Forelimb muscle (tissue), 1 donor: ENCODE data around the gene UBN1. TPM values are rescaled to one million over a fixed set of nuclear protein-coding genes. Genes with fewer than 3 reads are reported as not detected.

ENCODE experiments used
- DNase-seq: peaks from one replicate; pipeline ENCODE4 v3.0.0-alpha.2; 2013; ENCODE audit warnings: low read depth
- polyA plus RNA-seq: library from polyadenylated mRNA; unstranded; fragments of 120-200 nt; gene quantifications from one replicate; pipeline ENCODE4 v1.2.1, GENCODE V29; 2013; ENCODE audit not compliant: insufficient read length

The UBN1 gene, protein sequence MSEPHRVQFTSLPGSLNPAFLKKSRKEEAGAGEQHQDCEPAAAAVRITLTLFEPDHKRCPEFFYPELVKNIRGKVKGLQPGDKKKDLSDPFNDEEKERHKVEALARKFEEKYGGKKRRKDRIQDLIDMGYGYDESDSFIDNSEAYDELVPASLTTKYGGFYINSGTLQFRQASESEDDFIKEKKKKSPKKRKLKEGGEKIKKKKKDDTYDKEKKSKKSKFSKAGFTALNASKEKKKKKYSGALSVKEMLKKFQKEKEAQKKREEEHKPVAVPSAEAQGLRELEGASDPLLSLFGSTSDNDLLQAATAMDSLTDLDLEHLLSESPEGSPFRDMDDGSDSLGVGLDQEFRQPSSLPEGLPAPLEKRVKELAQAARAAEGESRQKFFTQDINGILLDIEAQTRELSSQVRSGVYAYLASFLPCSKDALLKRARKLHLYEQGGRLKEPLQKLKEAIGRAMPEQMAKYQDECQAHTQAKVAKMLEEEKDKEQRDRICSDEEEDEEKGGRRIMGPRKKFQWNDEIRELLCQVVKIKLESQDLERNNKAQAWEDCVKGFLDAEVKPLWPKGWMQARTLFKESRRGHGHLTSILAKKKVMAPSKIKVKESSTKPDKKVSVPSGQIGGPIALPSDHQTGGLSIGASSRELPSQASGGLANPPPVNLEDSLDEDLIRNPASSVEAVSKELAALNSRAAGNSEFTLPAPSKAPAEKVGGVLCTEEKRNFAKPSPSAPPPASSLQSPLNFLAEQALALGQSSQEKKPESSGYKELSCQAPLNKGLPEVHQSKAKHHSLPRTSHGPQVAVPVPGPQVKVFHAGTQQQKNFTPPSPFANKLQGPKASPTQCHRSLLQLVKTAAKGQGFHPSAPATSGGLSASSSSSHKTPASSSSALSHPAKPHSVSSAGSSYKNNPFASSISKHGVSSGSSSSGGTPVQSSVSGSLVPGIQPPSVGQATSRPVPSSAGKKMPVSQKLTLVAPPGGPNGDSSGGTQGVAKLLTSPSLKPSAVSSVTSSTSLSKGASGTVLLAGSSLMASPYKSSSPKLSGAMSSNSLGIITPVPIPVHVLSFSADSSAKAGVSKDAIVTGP (N-terminal part only)
- polyA plus RNA-seq = 17.9 TPM

DNA sequence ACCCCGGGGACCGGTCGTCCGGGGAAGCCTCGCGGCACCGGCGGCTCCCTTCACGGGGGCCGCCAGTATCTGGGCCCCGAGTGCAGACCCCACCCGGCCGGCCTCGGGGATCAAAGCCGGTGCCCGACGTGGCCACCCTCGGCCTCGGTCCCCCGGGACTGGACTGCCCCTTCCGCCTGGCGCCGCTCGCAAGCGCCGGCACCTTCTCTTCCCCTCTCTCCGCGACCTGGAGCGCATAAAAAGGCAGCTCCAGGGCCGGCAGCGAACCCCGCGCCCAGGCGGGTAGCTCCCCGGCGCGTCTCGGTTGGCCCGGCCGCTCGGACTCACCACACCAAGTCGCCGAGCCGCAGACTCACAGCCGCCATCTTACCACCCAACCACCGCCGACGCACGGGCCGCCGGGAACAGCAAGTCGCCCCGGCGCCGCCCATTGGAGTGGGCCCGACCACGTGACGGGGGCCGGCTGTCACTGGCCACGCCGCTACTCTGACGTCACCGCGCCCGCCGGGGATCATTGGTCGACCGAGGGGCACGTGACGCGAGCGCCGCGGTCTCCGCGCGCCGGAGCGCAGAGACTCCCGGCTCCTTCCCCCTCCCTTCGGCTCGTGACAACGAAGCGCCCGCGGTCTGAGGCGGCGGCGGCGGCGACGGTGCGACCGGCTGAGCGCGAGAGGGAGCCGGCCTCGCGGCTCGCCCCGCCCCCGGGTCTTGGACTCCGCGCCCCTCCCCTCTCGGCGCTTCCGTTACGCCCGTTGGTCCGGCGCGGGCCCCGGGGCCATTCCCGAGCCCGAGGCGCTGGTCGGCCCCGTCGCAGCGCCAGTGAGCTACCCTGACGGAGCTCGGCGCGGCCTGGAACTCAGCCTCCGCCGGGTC is at the start of gene UBN1, which contains the start of gene GLYR1:
UBN1 (plus strand) TSS at position 581 of the 873 bp plus-strand sequence. CDS start 5,437 bp downstream, outside the sequence.
GLYR1 (minus strand) TSS at position 388 of the 873 bp plus-strand sequence; CDS start at position 365, 23 bp downstream.
- DNase-seq = peak; percentile 82

DNA sequence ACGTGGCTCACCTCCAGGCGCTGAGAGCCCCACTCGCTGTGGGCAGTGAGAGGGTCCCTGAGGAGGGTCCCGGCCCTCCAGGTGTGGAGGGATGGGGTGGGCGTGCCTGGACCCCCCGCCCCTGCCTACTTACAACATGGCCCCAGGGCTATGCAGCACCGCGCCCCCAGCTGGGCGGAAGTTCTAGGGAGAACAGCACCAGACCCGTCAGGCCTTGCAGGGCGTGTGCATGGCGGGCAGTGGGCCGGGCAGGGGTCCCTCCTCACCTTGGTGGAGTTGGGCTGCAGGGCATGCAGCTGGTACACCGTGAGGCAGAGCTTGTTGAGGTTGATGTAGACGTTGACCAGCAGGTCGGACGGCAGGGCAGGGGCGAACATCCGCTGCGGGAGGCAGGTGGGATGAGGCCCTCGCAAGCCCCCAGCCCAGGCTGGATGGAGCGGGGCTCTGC is 49.5 kb upstream of the UBN1 start:
- DNase-seq = no peak

DNA sequence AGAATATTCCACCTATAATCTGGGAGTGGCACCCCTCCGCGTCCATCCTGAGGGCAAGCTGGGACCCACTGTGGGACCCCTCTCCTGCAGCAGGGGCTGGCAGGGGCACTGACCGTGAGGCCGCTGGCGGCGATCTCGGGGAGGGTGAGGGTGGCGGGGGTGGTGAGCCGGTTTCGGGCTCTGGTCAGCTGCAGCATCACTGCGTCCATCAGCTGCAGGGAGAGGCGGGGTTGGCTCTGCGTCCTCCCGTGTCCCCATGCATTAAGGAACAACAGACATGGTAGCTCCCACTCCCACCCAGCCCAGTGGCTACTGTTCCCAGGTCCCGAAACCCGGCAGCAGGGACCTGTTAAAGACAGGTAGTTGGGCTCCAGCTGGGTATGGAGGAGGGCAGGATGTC is 48.8 kb upstream of the UBN1 start:
- DNase-seq = no peak

DNA sequence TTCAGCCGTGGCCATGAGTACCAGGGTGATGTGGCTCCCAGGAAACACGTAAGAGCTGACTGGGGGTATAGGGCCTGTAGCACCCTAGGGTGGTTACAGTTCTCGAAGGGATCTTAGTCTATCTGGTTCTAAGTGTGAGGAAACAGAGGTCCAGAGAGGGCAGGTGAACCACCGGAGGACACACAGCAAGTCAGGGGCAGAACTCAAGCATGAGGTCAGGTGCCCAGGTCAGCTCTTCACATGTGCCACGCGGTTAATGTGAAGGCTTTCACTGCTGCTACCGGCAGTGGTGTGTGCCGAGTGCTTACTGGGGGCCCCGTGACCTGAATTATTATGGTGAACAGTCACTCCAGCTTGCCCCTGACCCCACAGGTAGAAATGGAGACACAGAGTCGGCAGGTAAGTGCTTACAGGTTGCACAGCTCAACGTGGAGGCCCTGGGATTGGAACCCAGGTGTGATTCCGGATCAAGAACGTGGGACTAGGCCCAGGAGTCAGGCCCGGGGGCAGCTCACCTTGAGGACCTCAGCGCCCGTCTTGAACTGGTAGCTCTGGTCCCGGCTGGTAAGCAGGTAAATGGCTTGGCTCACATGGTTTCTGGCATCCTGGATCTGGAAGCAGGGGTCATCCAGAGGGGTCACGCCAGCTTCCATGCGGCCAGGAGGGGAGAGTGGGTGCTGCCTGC is 48.0 kb upstream of the UBN1 start:
- no peak for DNase-seq

DNA sequence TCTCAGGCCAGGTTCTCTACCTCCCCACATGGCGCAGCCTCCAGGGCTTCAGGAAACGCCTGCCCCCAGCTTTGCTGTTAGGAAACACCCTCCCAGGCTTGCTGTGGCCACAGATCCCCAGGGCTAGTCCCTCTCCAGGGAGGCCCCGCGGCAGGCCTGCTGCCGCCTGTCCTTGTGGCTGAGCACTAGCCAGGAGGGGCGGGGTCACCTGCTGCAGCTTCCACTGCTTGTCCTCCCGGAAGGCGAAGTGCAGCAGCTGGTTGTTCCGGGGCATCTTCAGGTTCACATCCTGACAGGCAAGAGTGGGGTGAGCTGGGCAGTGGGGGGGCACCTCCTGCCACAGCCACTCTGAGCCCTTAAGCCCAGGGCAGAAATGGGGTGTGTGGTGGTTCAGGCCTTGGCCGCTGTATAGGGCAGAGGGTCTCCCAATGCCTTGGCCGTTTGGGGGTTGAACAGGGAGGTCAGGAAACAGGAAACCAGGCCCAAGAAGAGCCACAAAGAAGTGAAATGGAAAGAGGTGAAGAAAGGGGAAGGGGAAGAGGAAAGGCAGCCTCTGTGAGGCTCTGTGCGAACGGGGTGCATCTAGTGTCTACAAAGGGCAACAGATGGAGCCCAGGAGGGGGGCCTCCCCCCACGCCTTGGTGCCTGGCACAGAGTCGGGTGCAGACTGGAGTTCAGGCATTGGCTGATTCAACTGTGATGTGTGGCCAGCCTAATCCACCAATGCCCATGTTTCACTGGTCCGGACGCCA is 46.8 kb upstream of the UBN1 start:
- no peak for DNase-seq

DNA sequence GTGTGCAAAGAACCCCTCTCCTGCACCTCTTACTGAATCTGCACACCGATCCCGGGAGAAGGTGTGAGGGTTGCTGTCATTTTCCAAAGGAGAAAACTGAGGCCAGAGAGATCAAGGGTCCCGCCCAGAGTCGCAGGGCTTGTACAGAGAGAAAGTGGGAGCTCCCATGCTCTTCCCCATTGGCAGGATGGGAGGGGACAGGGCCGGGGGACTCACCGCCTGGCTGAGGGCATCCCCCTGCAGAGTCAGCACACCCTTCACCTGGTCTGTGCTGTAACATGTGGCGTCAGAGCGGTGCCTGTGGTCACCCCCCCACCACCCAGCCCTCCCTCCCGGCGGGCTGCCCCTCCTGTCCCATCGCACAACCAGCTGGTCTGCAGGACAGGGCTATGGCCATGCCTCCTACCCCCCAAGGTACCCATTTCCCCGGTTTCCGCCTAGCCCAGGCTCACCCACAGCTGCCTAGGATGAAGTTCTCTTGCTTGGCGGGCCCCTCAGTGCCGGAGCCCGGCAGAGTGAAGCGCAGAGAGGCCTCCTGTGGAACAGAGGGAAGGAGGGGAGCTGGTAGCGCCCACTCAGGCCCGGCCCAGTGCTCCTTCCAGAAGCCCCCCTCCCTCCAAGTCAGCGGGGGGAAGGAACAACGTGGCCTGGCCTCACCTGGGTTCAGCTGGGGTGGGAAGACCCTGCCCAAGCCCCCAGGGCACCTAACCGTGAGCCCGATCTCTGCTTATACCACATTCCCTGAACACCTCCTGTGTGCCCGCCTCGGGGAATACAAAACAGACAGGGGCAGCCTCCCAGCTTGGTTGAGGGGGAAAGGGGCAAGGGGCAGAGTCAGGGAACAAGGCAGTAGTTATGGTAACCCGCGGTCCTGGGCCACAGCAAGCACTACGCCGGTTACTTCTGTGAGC is 46.0 kb upstream of the UBN1 start:
- DNase-seq = no peak

DNA sequence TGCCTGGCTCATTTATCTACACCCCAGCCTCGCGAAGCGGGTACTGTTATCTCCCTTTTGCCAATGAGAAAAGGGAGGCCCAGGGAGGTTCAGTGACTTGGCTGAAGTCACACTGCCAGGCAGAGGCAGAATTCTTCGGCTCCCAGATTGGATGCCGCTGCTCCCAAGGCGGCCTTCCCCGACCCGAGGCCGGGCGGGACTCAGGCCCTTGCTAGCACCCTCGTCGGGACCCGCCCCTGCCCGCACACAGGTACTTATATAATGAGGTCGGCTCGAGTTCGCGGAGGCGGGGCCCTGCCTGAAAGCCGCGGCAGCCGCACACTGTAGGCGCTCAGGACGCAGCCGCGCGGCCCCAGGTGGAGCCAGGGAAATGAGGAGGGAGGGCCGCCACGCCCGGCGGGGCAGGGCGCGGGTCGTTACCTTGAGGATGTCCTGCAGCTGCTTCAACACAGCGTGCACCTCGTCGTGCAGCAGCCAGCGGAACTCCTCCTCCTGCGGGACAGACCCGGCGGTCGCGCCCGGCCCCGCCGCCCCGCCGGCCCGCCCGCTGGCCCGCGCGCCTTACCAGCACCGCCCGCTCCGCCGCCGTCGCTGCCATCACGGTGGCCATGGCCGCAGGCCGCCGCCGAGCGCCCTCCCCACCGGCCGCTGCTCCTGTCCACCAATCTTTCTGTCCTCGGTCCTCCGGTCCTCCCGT is 45.2 kb upstream of the UBN1 start, which contains the start of gene ROGDI:
ROGDI (minus strand) TSS at position 672 of the 697 bp plus-strand sequence; CDS start at position 610, 62 bp downstream.
- no peak for DNase-seq

DNA sequence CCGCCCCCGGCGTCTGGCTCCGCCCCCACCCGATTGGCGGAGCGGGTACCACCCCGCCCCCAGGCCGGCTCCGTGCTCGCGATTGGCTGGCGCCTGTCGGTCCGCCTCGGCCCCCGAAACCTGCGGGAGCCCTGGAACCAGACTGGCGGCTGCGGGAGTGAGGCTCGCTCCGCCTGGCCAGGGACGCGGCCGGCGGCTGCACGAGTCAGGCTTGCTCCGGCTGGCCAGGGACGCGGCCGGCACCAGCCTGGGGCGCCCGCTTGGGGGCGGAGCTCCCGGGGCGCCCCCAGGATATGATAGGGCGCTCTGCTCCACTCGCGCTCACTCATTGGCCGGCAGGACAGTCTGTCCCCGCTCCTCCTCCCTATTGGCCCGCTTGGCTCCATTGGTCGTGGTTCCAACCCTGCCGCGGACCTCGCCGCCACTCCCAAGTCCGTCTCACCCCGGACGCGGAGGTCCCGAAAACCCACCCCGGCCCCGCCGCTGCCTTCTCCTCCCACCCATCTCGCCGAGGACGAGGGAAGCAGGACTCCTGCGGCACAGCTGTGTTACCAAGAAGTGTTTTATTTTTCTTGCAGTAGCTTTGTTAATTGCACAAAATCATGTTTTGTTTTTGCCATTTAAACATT is 44.5 kb upstream of the UBN1 start:
- DNase-seq = peak; percentile 74

DNA sequence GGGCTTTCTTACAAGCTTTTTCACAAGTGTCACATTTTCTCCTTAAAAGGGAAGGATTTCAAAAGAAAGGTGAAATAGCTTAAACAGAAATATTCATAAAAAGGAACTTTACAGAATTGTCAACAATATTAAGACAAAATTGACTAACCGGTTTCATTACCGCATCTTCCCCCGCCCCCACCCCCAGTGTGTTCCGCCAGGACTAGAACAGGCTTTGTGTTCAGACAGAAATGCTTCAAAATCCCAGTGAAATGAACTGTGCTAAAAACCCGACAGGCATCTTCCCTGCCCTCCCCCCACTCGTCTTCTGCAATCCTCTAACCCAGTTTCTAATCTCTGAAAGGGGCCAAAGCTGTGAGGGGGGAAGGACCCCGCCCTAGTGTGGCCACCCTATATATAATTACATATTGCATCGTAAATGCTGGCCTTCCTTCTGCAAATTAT is 43.9 kb upstream of the UBN1 start:
- DNase-seq = no peak

DNA sequence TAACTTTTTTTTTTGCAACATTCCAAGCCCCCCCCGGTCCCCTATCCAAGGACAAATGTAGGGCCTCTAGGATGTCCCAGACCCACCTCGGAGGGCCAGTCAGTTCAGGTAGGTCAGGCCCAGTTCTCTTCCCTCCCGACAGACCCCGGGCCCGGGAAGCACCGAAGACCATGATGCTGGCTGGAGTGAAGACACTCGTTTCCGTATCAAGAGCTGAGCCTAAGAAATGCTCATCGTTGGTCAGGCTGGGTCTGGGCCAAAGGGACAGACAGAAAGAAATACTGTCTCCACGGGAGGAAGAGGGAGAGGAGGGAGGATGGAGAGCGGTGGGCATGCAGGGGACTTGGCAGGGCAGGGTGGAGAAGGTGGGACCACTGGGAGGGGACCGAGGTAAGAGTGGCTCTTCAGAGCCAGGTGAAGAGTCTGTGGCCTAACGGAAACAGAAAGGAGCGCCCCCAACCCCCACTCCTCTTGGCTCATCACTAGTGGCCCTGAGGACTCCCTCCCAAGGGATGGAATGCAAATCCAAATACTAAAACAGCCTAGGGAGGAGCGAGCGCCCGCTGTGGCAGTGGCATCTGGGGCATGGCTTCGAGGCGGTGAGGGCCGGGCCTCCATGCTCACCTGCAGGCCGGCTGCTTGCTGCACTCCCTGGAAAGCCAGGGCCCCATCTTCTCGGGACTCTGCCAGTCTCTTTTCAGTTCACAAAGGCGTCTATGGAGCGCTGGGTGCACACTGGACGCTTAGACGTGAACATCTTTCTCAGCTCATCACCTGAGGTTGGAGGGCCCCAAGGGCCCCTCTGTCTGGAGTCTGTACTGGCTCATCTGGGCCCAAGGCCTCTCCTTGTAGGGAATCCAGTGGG is 43.2 kb upstream of the UBN1 start:
- DNase-seq = no peak

DNA sequence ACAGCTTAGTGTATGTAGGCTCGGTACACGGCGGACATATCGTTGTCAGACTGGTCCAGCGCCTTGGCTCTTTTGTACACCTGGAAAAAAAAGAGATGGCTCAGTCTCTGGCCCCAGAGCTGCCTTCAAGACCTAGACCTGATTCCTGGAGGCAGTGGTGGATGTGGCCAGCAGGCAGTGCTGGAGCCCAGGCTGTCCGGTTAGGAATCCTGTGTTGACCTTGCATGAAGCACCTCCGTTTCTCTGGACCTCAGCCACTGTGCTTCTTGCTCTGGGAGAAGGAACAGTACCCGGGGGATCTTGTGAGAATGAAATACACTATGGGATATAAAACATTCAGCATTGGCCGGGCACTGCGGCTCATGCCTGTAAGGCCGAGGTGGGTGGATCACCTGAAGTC is 42.0 kb upstream of the UBN1 start:
- no peak for DNase-seq

DNA sequence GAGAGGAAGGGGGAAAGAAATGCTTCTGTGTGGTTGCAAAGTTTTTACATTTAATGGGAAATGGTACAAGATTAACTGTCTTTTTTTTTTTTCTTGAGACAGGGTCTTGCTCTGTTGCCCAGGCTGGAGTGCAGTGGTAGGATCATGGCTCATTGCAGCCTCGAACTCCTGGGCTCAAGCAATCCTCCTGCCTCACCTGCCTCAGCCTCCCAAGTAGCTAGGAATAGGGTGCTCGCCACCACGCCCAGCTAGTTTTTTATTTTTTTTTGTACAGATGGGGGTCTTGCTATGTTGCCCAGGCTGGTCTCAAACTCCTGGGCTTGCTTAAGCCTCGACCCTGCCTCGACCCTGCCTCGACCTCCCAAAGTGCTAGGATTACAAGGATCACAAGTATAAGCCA is 41.0 kb upstream of the UBN1 start:
- no peak for DNase-seq

DNA sequence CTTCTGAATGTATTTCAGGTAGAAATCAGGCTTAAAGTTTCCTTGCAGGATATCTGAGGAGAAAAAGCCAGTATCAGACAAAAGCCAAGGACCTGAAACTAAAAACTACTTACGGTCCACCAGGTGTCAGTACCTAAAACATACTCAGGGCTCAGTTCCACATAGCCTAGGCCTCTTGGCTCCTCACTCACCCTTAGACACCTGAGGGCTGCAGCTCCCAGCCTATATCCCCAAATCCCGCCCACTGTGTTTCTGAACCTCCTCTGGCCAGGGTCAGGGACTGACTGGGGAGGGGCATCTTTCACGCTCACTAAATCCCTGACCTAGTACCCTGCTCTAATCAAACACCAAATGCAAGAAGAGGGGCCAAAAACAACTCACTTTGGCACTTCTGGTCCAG is 36.0 kb upstream of the UBN1 start:
- no peak for DNase-seq

DNA sequence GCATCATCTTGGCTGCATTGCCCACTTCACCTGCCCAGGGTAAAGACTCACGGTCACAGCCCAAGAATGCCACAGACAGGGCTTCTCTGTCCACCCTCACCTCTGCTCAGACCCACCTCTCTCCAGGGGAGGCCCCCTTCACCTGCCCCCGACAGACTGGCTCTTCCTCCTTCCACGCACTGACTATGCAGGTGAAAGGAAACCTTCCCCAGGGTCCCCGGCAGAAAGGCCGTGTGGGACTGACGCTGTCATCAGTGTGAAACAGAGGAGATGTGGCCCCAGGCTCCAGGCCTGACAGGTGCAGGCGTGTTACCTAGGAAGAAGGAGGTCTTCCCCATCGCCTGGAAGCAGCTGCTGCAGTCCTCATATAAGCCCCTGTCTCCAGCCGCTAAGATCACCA is 35.5 kb upstream of the UBN1 start:
- no peak for DNase-seq

DNA sequence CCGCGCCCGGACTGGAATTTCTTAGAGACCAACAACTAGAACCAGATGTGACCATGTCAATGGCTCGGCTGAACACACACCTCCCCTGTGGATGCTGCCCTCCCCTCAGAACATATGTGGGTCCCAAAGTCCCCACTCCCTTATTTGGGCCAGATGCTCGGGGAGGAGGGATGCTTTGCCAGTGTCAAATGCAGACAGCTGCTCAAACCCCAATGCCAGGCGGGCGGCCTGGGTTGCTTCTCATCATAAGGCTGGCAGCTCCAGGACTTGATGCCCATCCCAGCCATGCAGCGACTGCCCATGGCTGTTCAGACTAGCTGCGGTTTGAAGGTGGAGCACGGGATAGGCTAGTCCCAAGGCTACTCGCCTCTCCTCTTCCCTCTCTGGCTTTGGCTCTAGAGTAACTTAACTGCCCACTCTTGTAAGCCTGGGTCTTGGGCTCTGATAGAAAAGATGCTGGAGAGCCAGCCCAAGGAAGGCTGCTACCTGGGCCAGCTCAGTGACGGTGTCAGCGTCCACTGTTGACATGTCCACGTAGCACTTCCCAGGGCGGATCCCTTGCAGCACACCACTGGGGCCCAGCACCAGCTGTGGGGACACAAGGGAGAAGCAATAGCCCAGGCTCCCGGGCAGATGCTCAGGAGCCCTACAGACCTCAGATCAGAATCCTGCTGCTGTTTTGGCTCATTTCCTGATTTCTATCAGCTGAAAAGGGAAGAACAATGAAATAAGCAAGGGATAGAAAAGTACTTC is 33.9 kb upstream of the UBN1 start:
- DNase-seq = no peak

DNA sequence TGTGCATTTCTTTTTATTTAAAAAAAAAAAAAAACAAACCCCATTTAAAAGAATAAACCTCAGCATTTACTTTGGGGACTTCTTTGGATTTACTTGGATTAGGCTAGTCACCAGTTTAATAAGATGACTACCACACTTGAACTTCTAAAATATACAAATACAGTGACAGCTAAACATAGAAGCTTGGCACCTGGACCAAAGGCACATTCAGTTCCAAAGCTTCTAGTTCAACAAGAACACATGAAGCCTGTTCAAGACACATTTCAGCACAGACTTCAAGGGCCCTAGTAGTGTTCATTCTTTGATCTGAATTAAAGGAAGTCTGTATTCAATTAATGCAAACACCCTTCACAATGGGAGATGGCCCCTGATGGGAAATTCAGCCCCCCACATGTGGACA is 33.2 kb upstream of the UBN1 start:
- DNase-seq = no peak
